ENCODE data around the gene PCDHGA5.
"Not testable (repeated sequence)": the region's sequence is repeated elsewhere in the genome, so short reads cannot be mapped to it uniquely, and the experiment has no call there.

The PCDHGA5 gene

GRCh38 chr5:141373673-141374317 lies 9.8 kb downstream of the PCDHGA5 start, which contains the start of gene PCDHGA6:
TSS of gene PCDHGA6 (plus strand) at chr5:141373891. CDS start at chr5:141374084, 193 bp downstream.
- TF ChIP-seq, protein P1, sequence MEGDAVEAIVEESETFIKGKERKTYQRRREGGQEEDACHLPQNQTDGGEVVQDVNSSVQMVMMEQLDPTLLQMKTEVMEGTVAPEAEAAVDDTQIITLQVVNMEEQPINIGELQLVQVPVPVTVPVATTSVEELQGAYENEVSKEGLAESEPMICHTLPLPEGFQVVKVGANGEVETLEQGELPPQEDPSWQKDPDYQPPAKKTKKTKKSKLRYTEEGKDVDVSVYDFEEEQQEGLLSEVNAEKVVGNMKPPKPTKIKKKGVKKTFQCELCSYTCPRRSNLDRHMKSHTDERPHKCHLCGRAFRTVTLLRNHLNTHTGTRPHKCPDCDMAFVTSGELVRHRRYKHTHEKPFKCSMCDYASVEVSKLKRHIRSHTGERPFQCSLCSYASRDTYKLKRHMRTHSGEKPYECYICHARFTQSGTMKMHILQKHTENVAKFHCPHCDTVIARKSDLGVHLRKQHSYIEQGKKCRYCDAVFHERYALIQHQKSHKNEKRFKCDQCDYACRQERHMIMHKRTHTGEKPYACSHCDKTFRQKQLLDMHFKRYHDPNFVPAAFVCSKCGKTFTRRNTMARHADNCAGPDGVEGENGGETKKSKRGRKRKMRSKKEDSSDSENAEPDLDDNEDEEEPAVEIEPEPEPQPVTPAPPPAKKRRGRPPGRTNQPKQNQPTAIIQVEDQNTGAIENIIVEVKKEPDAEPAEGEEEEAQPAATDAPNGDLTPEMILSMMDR (conservative IDR thresholded peaks at IDR 0.05; ENCODE audit: low read depth, low read length) = no peak
- Histone ChIP-seq H4K20me1 (ENCODE audit: insufficient read depth) (no peaks in the 10 kb centered on the region), H3K27ac (no peak within 1 kb of the TSS), H3K36me3 (ENCODE audit: insufficient read depth) (no peaks in the 10 kb centered on the region), H3K27me3 (ENCODE audit: insufficient read depth, low read depth) (no peaks in the 10 kb centered on the region), H3K4me2 (no peak within 1 kb of the TSS), H2AFZ (ENCODE audit: low read depth) (no peak within 1 kb of the TSS), H3K79me2 (ENCODE audit: insufficient read depth, low read depth) (no peaks in the 10 kb centered on the region), H3K4me3 (IDR thresholded peaks at IDR 0.05; ENCODE audit: insufficient read depth, low read depth, low read length) (no peak within 1 kb of the TSS), H3K4me1 (ENCODE audit: low read depth, poor library complexity, severe bottlenecking) (no peaks in the 10 kb centered on the region), H3K9ac (no peak within 1 kb of the TSS)

DNA sequence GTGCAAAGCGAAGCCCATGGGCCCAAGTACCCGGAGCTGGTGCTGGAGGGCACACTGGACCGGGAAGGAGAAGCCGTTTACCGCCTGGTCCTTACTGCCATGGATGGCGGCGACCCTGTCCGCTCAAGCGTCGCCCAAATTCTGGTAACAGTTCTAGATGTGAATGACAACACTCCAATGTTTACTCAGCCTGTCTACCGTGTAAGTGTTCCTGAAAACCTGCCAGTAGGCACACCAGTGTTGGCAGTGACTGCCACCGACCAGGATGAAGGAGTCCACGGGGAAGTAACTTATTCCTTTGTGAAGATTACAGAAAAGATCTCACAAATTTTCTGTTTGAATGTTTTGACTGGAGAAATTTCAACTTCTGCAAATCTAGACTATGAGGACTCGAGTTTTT lies 10.7 kb downstream of the PCDHGA5 start:
- Histone ChIP-seq H3K27ac (no peak overlapping the region), H3K36me3 (ENCODE audit: insufficient read depth) (no peaks in the 10 kb centered on the region), H3K4me3 (IDR thresholded peaks at IDR 0.05; ENCODE audit: insufficient read depth, low read depth, low read length) (no peak overlapping the region), H3K9ac (no peak overlapping the region), H3K27me3 (ENCODE audit: insufficient read depth, low read depth) (no peaks in the 10 kb centered on the region), H4K20me1 (ENCODE audit: insufficient read depth) (no peaks in the 10 kb centered on the region), H3K79me2 (ENCODE audit: insufficient read depth, low read depth) (no peaks in the 10 kb centered on the region), H2AFZ (ENCODE audit: low read depth) (no peak overlapping the region), H3K4me2 (no peak overlapping the region), H3K4me1 (ENCODE audit: low read depth, poor library complexity, severe bottlenecking) (no peaks in the 10 kb centered on the region)
- TF ChIP-seq, protein P1 (conservative IDR thresholded peaks at IDR 0.05; ENCODE audit: low read depth, low read length) = no peak

DNA sequence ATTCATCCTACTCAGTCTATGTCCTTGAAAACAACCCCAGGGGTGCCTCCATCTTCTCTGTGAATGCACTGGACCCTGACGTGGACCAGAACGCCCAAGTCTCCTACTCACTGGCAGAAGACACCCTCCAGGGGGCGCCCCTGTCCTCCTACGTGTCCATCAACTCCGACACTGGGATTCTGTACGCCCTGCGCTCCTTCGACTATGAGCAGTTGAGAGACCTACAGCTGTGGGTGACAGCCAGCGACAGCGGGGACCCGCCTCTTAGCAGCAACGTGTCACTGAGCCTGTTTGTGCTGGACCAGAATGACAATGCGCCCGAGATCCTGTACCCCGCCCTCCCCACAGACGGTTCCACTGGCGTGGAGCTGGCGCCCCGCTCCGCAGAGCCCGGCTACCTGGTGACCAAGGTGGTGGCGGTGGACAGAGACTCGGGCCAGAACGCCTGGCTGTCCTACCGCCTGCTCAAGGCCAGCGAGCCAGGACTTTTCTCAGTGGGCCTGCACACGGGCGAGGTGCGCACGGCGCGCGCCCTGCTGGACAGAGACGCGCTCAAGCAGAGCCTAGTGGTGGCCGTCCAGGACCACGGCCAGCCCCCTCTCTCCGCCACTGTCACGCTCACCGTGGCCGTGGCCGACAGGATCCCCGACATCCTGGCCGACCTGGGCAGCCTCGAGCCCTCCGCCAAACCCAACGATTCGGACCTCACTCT lies 11.6 kb downstream of the PCDHGA5 start:
- H3K9ac ChIP-seq; H3K4me1 ChIP-seq (ENCODE audit: low read depth, poor library complexity, severe bottlenecking); H3K4me3 ChIP-seq (IDR thresholded peaks at IDR 0.05; ENCODE audit: insufficient read depth, low read depth, low read length); H3K4me2 ChIP-seq; H2AFZ ChIP-seq (ENCODE audit: low read depth); H3K36me3 ChIP-seq (ENCODE audit: insufficient read depth); H3K79me2 ChIP-seq (ENCODE audit: insufficient read depth, low read depth); H3K27me3 ChIP-seq (ENCODE audit: insufficient read depth, low read depth); H4K20me1 ChIP-seq (ENCODE audit: insufficient read depth); H3K27ac ChIP-seq: not testable (repeated sequence)

DNA sequence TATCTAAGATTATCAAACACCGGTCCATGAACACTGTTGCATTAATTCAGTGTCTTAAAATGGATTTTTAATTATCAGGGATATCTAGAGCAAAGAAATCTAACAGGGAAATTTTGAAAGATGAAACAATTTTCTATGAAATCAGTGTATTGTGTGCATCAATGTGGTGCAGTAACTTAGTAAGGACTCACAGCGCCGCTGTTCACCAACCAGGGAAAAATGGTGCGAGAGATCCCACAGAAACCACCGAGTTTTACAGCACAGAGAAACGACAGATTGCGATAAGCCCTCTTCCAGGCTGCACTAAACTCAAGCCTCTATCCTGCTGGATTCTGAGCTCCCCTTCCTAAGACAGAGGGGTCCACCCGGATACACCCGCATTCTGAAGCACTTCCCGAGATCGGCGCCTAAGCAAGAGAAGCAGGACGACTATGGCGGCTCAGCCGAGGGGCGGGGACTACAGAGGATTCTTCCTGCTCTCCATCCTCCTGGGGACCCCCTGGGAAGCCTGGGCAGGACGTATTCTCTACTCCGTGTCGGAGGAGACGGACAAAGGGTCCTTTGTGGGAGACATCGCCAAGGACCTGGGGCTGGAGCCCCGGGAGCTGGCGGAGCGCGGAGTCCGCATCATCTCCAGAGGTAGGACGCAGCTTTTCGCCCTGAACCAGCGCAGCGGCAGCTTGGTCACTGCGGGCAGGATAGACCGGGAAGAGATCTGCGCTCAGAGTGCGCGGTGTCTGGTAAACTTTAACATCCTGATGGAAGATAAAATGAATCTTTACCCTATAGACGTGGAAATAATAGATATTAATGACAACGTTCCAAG lies 18.7 kb downstream of the PCDHGA5 start, which contains the start of gene PCDHGA7:
Gene PCDHGA7, plus strand, starts transcription at position 274 of the 826 bp plus-strand sequence. Its CDS starts 158 bp downstream, at position 432.
- Histone ChIP-seq H3K9ac (no peak within 1 kb of the TSS), H3K4me3 (IDR thresholded peaks at IDR 0.05; ENCODE audit: insufficient read depth, low read depth, low read length) (no peak within 1 kb of the TSS), H3K4me2 (no peak within 1 kb of the TSS)

More for the DNA sequence above, 18.7 kb downstream of the PCDHGA5 start, which contains the start of gene PCDHGA7:
- Histone ChIP-seq H3K4me1 (ENCODE audit: low read depth, poor library complexity, severe bottlenecking) (no peaks in the 10 kb centered on the region), H3K27ac (no peak within 1 kb of the TSS), H4K20me1 (ENCODE audit: insufficient read depth) (no peaks in the 10 kb centered on the region), H2AFZ (ENCODE audit: low read depth) (no peak within 1 kb of the TSS), H3K79me2 (ENCODE audit: insufficient read depth, low read depth) (no peaks in the 10 kb centered on the region), H3K36me3 (ENCODE audit: insufficient read depth) (no peaks in the 10 kb centered on the region), H3K27me3 (ENCODE audit: insufficient read depth, low read depth) (no peaks in the 10 kb centered on the region)
- TF ChIP-seq, protein P1 (conservative IDR thresholded peaks at IDR 0.05; ENCODE audit: low read depth, low read length) = no peak

Measured in KMS-11 (cell line).